ENCODE data around the gene RIMBP3C.

DNA sequence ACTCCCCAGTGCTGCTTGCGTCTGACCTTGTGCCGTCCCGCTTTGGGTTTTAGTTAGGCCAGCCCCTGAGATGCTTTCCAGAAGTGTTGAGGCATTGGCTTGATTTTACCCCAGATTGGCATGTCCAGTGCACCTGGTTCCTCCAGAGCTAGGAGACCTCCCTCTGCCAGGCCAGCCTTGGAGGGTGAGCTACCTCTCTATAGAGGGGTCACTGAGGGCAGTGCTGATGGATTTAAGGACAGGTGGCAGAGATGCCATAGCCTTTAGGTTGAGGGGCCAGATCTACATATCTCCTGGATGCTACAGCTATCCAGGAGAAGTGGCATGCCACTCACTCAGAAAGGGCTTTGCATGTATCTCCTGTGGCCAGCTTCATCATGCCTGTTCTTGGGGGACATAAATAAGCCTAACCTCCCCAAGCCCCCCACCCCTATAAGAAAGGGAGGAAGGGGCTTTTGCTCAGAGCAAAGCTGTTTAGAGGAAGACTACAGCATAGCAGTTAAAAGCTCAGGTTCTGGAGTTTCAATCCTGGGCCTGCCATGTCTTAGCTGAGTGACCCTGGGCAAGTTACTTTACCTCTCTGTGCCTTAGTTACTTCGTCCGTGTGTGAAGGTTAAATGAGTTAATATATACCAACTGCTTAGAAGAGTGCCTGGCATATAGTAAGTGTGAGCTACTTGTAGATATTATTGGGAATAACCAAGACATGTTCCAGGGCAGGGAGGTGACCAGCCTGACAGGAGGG, 22.7 kb upstream of the RIMBP3C start:
- TF ChIP-seq, protein P1, sequence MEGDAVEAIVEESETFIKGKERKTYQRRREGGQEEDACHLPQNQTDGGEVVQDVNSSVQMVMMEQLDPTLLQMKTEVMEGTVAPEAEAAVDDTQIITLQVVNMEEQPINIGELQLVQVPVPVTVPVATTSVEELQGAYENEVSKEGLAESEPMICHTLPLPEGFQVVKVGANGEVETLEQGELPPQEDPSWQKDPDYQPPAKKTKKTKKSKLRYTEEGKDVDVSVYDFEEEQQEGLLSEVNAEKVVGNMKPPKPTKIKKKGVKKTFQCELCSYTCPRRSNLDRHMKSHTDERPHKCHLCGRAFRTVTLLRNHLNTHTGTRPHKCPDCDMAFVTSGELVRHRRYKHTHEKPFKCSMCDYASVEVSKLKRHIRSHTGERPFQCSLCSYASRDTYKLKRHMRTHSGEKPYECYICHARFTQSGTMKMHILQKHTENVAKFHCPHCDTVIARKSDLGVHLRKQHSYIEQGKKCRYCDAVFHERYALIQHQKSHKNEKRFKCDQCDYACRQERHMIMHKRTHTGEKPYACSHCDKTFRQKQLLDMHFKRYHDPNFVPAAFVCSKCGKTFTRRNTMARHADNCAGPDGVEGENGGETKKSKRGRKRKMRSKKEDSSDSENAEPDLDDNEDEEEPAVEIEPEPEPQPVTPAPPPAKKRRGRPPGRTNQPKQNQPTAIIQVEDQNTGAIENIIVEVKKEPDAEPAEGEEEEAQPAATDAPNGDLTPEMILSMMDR (conservative IDR thresholded peaks at IDR 0.05; ENCODE audit: low read length) = no peak
- TF ChIP-seq EZH2phosphoT487 (IDR thresholded peaks at IDR 0.05; ENCODE audit: borderline replicate concordance) = no peak

Data from Loucy (cell line).